ENCODE data around the gene PHYHD1.

DNA sequence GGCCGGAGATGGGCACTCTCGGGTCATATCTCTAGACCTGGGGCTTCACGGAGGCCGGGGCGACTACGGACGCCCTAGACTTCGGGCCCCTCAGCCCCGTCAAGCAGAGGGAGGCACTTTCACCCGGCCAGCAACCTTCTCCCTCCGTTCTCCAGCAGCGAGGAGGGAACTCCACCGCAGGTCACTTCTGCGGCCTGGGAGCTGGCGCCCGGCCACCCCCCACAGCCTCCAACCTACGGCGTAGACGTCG, 26.4 kb downstream of the PHYHD1 start:
- TF ChIP-seq, protein P1, sequence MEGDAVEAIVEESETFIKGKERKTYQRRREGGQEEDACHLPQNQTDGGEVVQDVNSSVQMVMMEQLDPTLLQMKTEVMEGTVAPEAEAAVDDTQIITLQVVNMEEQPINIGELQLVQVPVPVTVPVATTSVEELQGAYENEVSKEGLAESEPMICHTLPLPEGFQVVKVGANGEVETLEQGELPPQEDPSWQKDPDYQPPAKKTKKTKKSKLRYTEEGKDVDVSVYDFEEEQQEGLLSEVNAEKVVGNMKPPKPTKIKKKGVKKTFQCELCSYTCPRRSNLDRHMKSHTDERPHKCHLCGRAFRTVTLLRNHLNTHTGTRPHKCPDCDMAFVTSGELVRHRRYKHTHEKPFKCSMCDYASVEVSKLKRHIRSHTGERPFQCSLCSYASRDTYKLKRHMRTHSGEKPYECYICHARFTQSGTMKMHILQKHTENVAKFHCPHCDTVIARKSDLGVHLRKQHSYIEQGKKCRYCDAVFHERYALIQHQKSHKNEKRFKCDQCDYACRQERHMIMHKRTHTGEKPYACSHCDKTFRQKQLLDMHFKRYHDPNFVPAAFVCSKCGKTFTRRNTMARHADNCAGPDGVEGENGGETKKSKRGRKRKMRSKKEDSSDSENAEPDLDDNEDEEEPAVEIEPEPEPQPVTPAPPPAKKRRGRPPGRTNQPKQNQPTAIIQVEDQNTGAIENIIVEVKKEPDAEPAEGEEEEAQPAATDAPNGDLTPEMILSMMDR (IDR thresholded peaks at IDR 0.05) = no peak
- TF ChIP-seq POLR2A (IDR thresholded peaks at IDR 0.05) = peak in 1 of 2 donors; percentile 2
